GM12878 (cell line): ENCODE measurements around the gene MBTPS2. TPM values are rescaled to one million over a fixed set of nuclear protein-coding genes. Genes with fewer than 3 reads are reported as not detected.

ENCODE experiments used
- ATAC-seq: fragments of 200-7000 bp; cut with Tn5 transposase; 3 replicates; pipeline ENCODE4 v1.9.1; 2020; ENCODE audit warnings: mild to moderate bottlenecking, moderate library complexity
- BruUV-seq: library from RNA; stranded (reverse); fragments of 400-500 nt; replicated peaks from 2 replicates; lab custom pipeline; 2021; lab: Mats Ljungman, UMichigan
- CTCF ChIA-PET: fragments of 300-600 bp; sonication (Branson Sonifier 250); formaldehyde crosslinking; extraction: SDS; loops from one replicate; lab custom pipeline; 2021; ENCODE audit warnings: inconsistent platforms; lab: Yijun Ruan, JAX
- POLR2A ChIA-PET: fragments of 350-600 bp; formaldehyde crosslinking; extraction: SDS; loops from one replicate; lab custom pipeline; 2021; ENCODE audit warnings: inconsistent platforms; lab: Charles Lee
- RAD21 ChIA-PET: fragments of 300-600 bp; sonication (Branson Sonifier 250); formaldehyde crosslinking; loops from one replicate; lab custom pipeline; 2023; ENCODE audit warnings: antibody characterized with exemption; ENCODE audit not compliant: unreplicated experiment; lab: Charles Lee
- SMC1A ChIA-PET: fragments of 300-600 bp; sonication (Branson Sonifier 250); formaldehyde crosslinking; loops from one replicate; lab custom pipeline; 2023; ENCODE audit not compliant: unreplicated experiment, uncharacterized antibody; lab: Charles Lee
- DNase-seq: peaks from one replicate; pipeline ENCODE4 v3.0.0-alpha.2; 2011; ENCODE audit warnings: low read depth, low spot score
- FAIRE-seq: peaks from 3 replicates; lab custom pipeline; 2011; peaks lifted over from hg19 to GRCh38; lab: Jason Lieb, UNC
- H2AFZ ChIP-seq: 2 replicates; pipeline ENCODE4 v1.6.0; 2011; ENCODE audit warnings: low read depth, low read length, control low read depth; ENCODE audit not compliant: control insufficient read depth
- H3K27ac ChIP-seq: 2 replicates; pipeline ENCODE4 v1.5.1; 2011; ENCODE audit warnings: control low read depth; ENCODE audit not compliant: control insufficient read depth, insufficient read depth
- H3K27me3 ChIP-seq, 2 experiments: replicated peaks in 1 of 2; 2 replicates each; pipeline versions ENCODE4 v1.6.0 to v1.6.1; 2011; ENCODE audit warnings: low read length in 1 of 2; ENCODE audit not compliant: control insufficient read depth in 2 of 2, insufficient read depth in 2 of 2
- H3K36me3 ChIP-seq, 2 experiments: 2 replicates each; pipeline ENCODE4 v1.5.1; 2011; ENCODE audit warnings: low read length in 1 of 2; ENCODE audit not compliant: control insufficient read depth in 2 of 2, insufficient read depth in 2 of 2
- H3K4me1 ChIP-seq: 2 replicates; pipeline ENCODE4 v1.6.1; 2011; ENCODE audit warnings: mild to moderate bottlenecking, low read length, moderate library complexity, mixed read lengths; ENCODE audit not compliant: control insufficient read depth, insufficient read depth
- H3K4me2 ChIP-seq: 2 replicates; pipeline ENCODE4 v1.6.0; 2011; ENCODE audit warnings: control low read depth; ENCODE audit not compliant: control insufficient read depth, insufficient read depth
- H3K4me3 ChIP-seq: fragments of 200-600 bp; sonication (generic); 2 replicates; pipeline ENCODE4 v1.5.1; 2016
- H3K79me2 ChIP-seq: 2 replicates; pipeline ENCODE4 v1.6.0; 2011; ENCODE audit warnings: low read length; ENCODE audit not compliant: control insufficient read depth, insufficient read depth
- H3K9ac ChIP-seq: 2 replicates; pipeline ENCODE4 v1.8.0; 2011; ENCODE audit warnings: low read length, control low read depth, mixed read lengths; ENCODE audit not compliant: control insufficient read depth, insufficient read depth
- H3K9me3 ChIP-seq: replicated peaks from 3 replicates; pipeline ENCODE4 v1.5.1; 2011; ENCODE audit warnings: mild to moderate bottlenecking, low read length; ENCODE audit not compliant: control insufficient read depth, insufficient read depth
- H4K20me1 ChIP-seq: 2 replicates; pipeline ENCODE4 v1.6.0; 2011; ENCODE audit not compliant: control insufficient read depth, insufficient read depth
- BMI1 ChIP-seq: fragments of 450-650 bp; IDR thresholded peaks from 2 replicates; pipeline ENCODE4 v1.6.1; 2016; ENCODE audit warnings: mild to moderate bottlenecking, moderate library complexity, borderline replicate concordance
- EP300 ChIP-seq, 2 experiments: fragments of 150-350 bp in 1 of 2; IDR thresholded peaks; 2 replicates each; pipeline ENCODE4 v1.6.1; 2011 to 2012; ENCODE audit warnings: low read depth in 2 of 2, low read length in 2 of 2, borderline replicate concordance in 1 of 2, improper control_type of control experiment in 1 of 2, inconsistent platforms in 1 of 2; ENCODE audit not compliant: control insufficient read depth in 1 of 2
- ESRRA ChIP-seq: IDR thresholded peaks from 2 replicates; pipeline ENCODE4 v1.6.1; 2012; ENCODE audit warnings: mild to moderate bottlenecking, low read length, improper control_type of control experiment
- GATAD2B ChIP-seq: fragments of 450-650 bp; conservative IDR thresholded peaks from 2 replicates; pipeline ENCODE4 v1.6.1; 2017; ENCODE audit warnings: low read depth, mild to moderate bottlenecking, moderate library complexity
- RAD51 ChIP-seq: fragments of 450-650 bp; IDR thresholded peaks from 2 replicates; pipeline ENCODE4 v1.6.1; 2016; ENCODE audit warnings: moderate library complexity, mild to moderate bottlenecking, inconsistent platforms
- RUNX3 ChIP-seq: IDR thresholded peaks from 2 replicates; pipeline ENCODE4 v1.6.1; 2012; ENCODE audit warnings: low read length, inconsistent platforms
- SIX5 ChIP-seq: IDR thresholded peaks from 2 replicates; pipeline ENCODE4 v1.6.1; 2011; ENCODE audit warnings: mild to moderate bottlenecking, low read depth, low read length, moderate library complexity; ENCODE audit not compliant: severe bottlenecking
- ZBED1 ChIP-seq: IDR thresholded peaks from 2 replicates; pipeline ENCODE4 v1.6.1; 2016; ENCODE audit warnings: borderline replicate concordance
- WGBS: methylation state at CpG from one replicate; pipeline ENCODE4 v1.1.6; 2016; ENCODE audit warnings: low lambda C conversion rate; ENCODE audit not compliant: insufficient replicate concordance, insufficient coverage; ENCODE audit errors: missing lambda C conversion rate; 5-methylcytosine and 5-hydroxymethylcytosine counted together
- in situ Hi-C: fragments of 300-500 bp; cut with MboI; formaldehyde crosslinking; loops from 9 replicates; pipeline ENCODE4 v1.14.3; 2018; ENCODE audit warnings: mixed read lengths
- intact Hi-C: fragments of 100-400 bp; cut with micrococcal nuclease; formaldehyde crosslinking; loops from one replicate; pipeline ENCODE4 v1.14.2; 2022; ENCODE audit not compliant: unreplicated experiment
- polyA plus RNA-seq, 11 experiments: library from polyadenylated mRNA; depleted of rRNA in 4 of 11; unstranded in 6 of 11; stranded (reverse) in 5 of 11; fragments of >200 nt; fragmentation: Nextera tagmentation in 4 of 11; fragmentation: Illumina TruSeq in 1 of 11; extraction: Ambion mirVana in 4 of 11; extraction: Trizol in 1 of 11; gene quantifications; 1 replicate in 1 of 11; 2 replicates in 10 of 11; pipeline versions ENCODE4 v1.2.1 to v1.2.3, GENCODE V29; 2011 to 2016; ENCODE audit warnings: inconsistent platforms in 2 of 11, missing spikeins in 2 of 11, low read depth in 1 of 11
- total RNA-seq, 4 experiments: library from RNA; depleted of rRNA in 3 of 4; stranded (reverse); fragments of >200 nt in 3 of 4; fragmentation: Illumina TruSeq in 1 of 4; extraction: Trizol in 1 of 4; gene quantifications; 2 replicates each; pipeline versions ENCODE4 v1.2.1 to v1.2.3, GENCODE V29; 2013 to 2021
- TF ChIP-seq, protein P1 (sequence below): fragments of 450-650 bp; IDR thresholded peaks from 2 replicates; pipeline ENCODE4 v1.6.1; 2014; ENCODE audit warnings: mild to moderate bottlenecking

Gene MBTPS2
- total and polyA plus RNA-seq, 10 of the 15 experiments (the other 5 are each of a cell fraction or from before 2014, with no cell fraction given) = 2.6 to 11.0 (median 8.0) TPM

- no peak for ATAC-seq
- H3K36me3 ChIP-seq = no peaks in the 10 kb centered on the region
- TF ChIP-seq, protein P1, sequence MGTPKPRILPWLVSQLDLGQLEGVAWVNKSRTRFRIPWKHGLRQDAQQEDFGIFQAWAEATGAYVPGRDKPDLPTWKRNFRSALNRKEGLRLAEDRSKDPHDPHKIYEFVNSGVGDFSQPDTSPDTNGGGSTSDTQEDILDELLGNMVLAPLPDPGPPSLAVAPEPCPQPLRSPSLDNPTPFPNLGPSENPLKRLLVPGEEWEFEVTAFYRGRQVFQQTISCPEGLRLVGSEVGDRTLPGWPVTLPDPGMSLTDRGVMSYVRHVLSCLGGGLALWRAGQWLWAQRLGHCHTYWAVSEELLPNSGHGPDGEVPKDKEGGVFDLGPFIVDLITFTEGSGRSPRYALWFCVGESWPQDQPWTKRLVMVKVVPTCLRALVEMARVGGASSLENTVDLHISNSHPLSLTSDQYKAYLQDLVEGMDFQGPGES = no peak
- no peak for TF ChIP-seq GATAD2B
- no peak for TF ChIP-seq EP300 (IDR thresholded peaks at IDR 0.05; ENCODE audit: borderline replicate concordance in 1 of 2, control insufficient read depth in 1 of 2, low read depth in 2 of 2, low read length in 2 of 2)
- no peak for TF ChIP-seq BMI1
- TF ChIP-seq SIX5 = no peak
Observed at GRCh38 chrX:21907260-21907659, 67.8 kb downstream of the MBTPS2 start.

GRCh38 chrX:21911481-21911880 is 72.1 kb downstream of the MBTPS2 start:
- H3K9me3 ChIP-seq = no peaks in the 10 kb centered on the region
- no peak for TF ChIP-seq RUNX3
- TF ChIP-seq ZBED1 = no peak
- no peak for TF ChIP-seq ESRRA
- peak; percentile 25; the same call in 1 of the 2 replicates for TF ChIP-seq RAD51
- no peak overlapping the region for H3K9ac ChIP-seq
- H3K27me3 ChIP-seq = no peaks in the 10 kb centered on the region
- no peak overlapping the region for H2AFZ ChIP-seq
- intact Hi-C loops (no loop called here), in situ Hi-C loops (no loop called here)
- POLR2A ChIA-PET = no interaction called here
- H4K20me1 ChIP-seq = no peaks in the 10 kb centered on the region
- no peaks in the 10 kb centered on the region for H3K36me3 ChIP-seq
- H3K4me1 ChIP-seq = no peaks in the 10 kb centered on the region
- 55% methylated on average over 4 of the region's 4 CpGs for WGBS
- H3K4me2 ChIP-seq = no peak overlapping the region
- SMC1A ChIA-PET = interaction anchor here (0.8 kb wide), 1 partner anchor 27 kb away, joined by 3 read pairs; no protein-coding TSS in a partner anchor
- ATAC-seq = no peak
- H3K79me2 ChIP-seq = no peaks in the 10 kb centered on the region
- FAIRE-seq = no peak
- BruUV-seq = no TSS peak
- no peak for DNase-seq
- RAD21 ChIA-PET = no interaction called here
- no peak overlapping the region for H3K27ac ChIP-seq
- CTCF ChIA-PET = no interaction called here
- no peak overlapping the region for H3K4me3 ChIP-seq

More at GRCh38 chrX:21907260-21907659, 67.8 kb downstream of the MBTPS2 start:
- Histone ChIP-seq H3K79me2 (no peaks in the 10 kb centered on the region), H4K20me1 (no peaks in the 10 kb centered on the region), H3K27me3 (no peaks in the 10 kb centered on the region), H3K4me2 (no peak overlapping the region), H3K4me3 (no peak overlapping the region), H3K4me1 (no peaks in the 10 kb centered on the region), H3K27ac (no peak overlapping the region), H2AFZ (no peak overlapping the region), H3K9me3 (no peaks in the 10 kb centered on the region), H3K9ac (no peak overlapping the region)
- ChIA-PET SMC1A (no interaction called here), CTCF (no interaction called here), POLR2A (no interaction called here), RAD21 (no interaction called here)
- BruUV-seq = no TSS peak
- WGBS = 53% methylated on average over 1 of the region's 1 CpG
- intact Hi-C loops (no loop called here), in situ Hi-C loops (no loop called here)
- no peak for DNase-seq
- no peak for FAIRE-seq
